ENCODE results near the gene OR7G3. TPM values are rescaled to one million over a fixed set of nuclear protein-coding genes. Genes with fewer than 3 reads are reported as not detected.
A peak's percentile ranks its signal among the peaks of the same experiment; 100 is the strongest.

OR7G3 gene
- total and polyA plus RNA-seq, 2 donors from 2014 or later: not detected

DNA sequence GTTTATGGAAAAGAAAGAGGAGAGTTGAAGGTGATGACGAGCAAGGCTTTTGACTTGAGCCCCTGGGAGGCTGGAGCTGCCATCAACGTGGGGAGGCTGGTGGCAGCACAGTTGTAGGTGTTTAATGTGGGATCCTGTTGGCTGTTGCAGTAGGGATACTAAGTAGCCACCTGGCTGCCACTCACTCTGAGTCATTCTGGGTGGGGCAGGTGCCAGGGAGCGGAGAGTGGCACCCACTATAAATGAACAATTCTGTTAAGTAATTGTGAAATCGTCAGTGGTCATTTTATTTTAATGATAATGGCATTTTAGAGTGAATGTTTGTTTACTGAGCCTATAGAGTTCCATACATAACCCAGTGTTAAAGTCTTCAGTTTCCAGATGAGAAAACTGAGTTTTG is 23.2 kb upstream of the OR7G3 start:
- TF ChIP-seq, protein P1, sequence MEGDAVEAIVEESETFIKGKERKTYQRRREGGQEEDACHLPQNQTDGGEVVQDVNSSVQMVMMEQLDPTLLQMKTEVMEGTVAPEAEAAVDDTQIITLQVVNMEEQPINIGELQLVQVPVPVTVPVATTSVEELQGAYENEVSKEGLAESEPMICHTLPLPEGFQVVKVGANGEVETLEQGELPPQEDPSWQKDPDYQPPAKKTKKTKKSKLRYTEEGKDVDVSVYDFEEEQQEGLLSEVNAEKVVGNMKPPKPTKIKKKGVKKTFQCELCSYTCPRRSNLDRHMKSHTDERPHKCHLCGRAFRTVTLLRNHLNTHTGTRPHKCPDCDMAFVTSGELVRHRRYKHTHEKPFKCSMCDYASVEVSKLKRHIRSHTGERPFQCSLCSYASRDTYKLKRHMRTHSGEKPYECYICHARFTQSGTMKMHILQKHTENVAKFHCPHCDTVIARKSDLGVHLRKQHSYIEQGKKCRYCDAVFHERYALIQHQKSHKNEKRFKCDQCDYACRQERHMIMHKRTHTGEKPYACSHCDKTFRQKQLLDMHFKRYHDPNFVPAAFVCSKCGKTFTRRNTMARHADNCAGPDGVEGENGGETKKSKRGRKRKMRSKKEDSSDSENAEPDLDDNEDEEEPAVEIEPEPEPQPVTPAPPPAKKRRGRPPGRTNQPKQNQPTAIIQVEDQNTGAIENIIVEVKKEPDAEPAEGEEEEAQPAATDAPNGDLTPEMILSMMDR (IDR thresholded peaks at IDR 0.05; ENCODE audit: borderline replicate concordance, extremely low read depth, insufficient read depth): no peak

DNA sequence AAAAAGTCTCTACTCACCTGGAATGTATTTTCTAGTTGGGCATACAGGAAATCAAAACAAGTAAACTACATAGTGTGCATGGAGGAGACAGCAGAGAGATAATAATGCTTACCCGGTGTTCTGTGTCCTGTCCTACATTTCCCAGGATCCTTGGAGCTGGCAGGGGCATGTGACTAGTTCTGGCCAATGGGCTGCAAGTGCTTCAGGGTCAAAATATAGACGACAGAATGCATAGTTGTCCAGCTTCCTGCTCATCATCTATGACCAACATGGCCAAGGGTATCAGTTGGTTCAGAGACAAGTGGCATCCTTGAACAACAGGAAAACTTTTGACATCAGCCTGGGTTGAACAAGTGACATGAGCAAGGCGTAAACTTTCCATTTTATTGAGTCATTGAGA is 21.9 kb upstream of the OR7G3 start:
- intact Hi-C loops (cut with DNase I): no loop called here
- H3K9me3 ChIP-seq (ENCODE audit: control insufficient read depth in 2 of 3, insufficient read depth in 1 of 3, low read length in 3 of 3): peaks cover 4 to 18% (median 5%) of the 10 kb centered on the region in 3 donors
- no peak for DNase-seq
- H3K27me3 ChIP-seq (ENCODE audit: control insufficient read depth, insufficient read depth, low read length): no peaks in the 10 kb centered on the region
- H3K27ac ChIP-seq (ENCODE audit: low read depth in 2 of 2, low read length in 2 of 2): no peak overlapping the region
- no peak for FAIRE-seq
- no peak overlapping the region for H3K4me3 ChIP-seq (ENCODE audit: low read length in 3 of 3)
- peaks cover 0 to 7% (median 2%) of the 10 kb centered on the region in 3 donors for H3K36me3 ChIP-seq (ENCODE audit: control insufficient read depth in 2 of 3, insufficient read depth in 3 of 3, low read length in 3 of 3)
- TF ChIP-seq, protein P1 (IDR thresholded peaks at IDR 0.05; ENCODE audit: borderline replicate concordance, extremely low read depth, insufficient read depth): no peak
- no peak overlapping the region for H3K9ac ChIP-seq (ENCODE audit: low read length in 3 of 3)
- H3K4me1 ChIP-seq (ENCODE audit: control insufficient read depth in 2 of 3, insufficient read depth in 2 of 3, low read depth in 1 of 3, low read length in 3 of 3): no peaks in the 10 kb centered on the region

More for the DNA sequence above, 23.2 kb upstream of the OR7G3 start:
- no peak overlapping the region for H3K4me3 ChIP-seq (ENCODE audit: low read length in 3 of 3)
- H3K9ac ChIP-seq (ENCODE audit: low read length in 3 of 3): no peak overlapping the region
- peaks cover 0 to 7% (median 2%) of the 10 kb centered on the region in 3 donors for H3K36me3 ChIP-seq (ENCODE audit: control insufficient read depth in 2 of 3, insufficient read depth in 3 of 3, low read length in 3 of 3)
- intact Hi-C loops (cut with DNase I): no loop called here
- H3K27me3 ChIP-seq (ENCODE audit: control insufficient read depth, insufficient read depth, low read length): no peaks in the 10 kb centered on the region
- no peak overlapping the region for H3K27ac ChIP-seq (ENCODE audit: low read depth in 2 of 2, low read length in 2 of 2)
- DNase-seq (no peak), FAIRE-seq (no peak)
- no peaks in the 10 kb centered on the region for H3K4me1 ChIP-seq (ENCODE audit: control insufficient read depth in 2 of 3, insufficient read depth in 2 of 3, low read depth in 1 of 3, low read length in 3 of 3)
- H3K9me3 ChIP-seq (ENCODE audit: control insufficient read depth in 2 of 3, insufficient read depth in 1 of 3, low read length in 3 of 3): peaks cover 4 to 12% (median 4%) of the 10 kb centered on the region in 3 donors

DNA sequence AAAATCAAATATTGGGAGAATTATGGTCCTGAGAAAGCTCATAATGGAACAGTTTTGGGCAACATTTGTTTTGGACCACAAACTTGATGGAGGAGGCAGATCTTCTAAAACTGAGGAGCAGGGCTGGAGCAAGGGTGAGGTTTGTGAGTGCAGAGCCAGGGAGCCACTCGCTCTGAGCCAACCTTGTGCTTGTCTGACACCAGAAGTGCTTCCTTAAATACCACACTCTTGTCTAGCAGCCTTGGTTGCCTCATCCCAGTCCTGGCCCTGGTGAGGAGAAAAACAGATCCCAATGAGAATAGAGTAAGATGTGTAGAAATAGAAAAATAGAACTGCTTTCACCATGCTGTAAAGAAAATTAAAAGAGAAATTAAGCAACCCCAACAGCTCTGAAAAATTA is 20.1 kb upstream of the OR7G3 start:
- Histone ChIP-seq H3K9ac (ENCODE audit: low read length in 3 of 3) (no peak overlapping the region), H3K4me1 (ENCODE audit: control insufficient read depth in 2 of 3, insufficient read depth in 2 of 3, low read depth in 1 of 3, low read length in 3 of 3) (no peaks in the 10 kb centered on the region), H3K27me3 (ENCODE audit: control insufficient read depth, insufficient read depth, low read length) (no peaks in the 10 kb centered on the region), H3K36me3 (ENCODE audit: control insufficient read depth in 2 of 3, insufficient read depth in 3 of 3, low read length in 3 of 3) (peaks cover 0 to 5% (median 0%) of the 10 kb centered on the region in 3 donors), H3K27ac (ENCODE audit: low read depth in 2 of 2, low read length in 2 of 2) (no peak overlapping the region), H3K9me3 (ENCODE audit: control insufficient read depth in 2 of 3, insufficient read depth in 1 of 3, low read length in 3 of 3) (peaks cover 3 to 12% (median 4%) of the 10 kb centered on the region in 3 donors), H3K4me3 (ENCODE audit: low read length in 3 of 3) (no peak overlapping the region)
- intact Hi-C loops (cut with DNase I): no loop called here
- DNase-seq (no peak), FAIRE-seq (no peak)
- TF ChIP-seq, protein P1 (IDR thresholded peaks at IDR 0.05; ENCODE audit: borderline replicate concordance, extremely low read depth, insufficient read depth): no peak

DNA sequence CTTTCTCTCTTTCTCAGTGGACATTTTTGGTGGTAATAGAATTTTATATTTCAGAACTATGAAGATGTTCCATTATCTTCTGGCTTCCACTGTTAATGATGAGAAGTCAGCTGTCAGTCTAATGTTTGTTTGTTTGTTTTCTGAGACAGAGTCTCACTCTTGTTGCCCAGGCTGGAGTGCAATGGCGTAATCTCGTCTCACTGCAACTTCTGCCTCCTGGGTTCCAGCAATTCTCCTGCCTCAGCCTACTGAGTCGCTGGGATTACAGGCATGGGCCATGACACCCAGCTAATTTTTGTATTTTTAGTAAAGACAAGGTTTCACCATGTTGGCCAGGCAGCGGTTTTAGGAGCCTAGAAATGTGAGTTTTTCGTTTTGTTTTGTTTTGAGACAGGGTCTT is 18.2 kb upstream of the OR7G3 start:
- Histone ChIP-seq H3K27me3 (ENCODE audit: control insufficient read depth, insufficient read depth, low read length) (no peaks in the 10 kb centered on the region), H3K4me1 (ENCODE audit: control insufficient read depth in 2 of 3, insufficient read depth in 2 of 3, low read depth in 1 of 3, low read length in 3 of 3) (peaks cover 0 to 8% (median 3%) of the 10 kb centered on the region in 3 donors), H3K9ac (ENCODE audit: low read length in 3 of 3) (no peak overlapping the region), H3K9me3 (ENCODE audit: control insufficient read depth in 2 of 3, insufficient read depth in 1 of 3, low read length in 3 of 3) (peaks cover 3 to 12% (median 4%) of the 10 kb centered on the region in 3 donors), H3K4me3 (ENCODE audit: low read length in 3 of 3) (no peak overlapping the region), H3K27ac (ENCODE audit: low read depth in 2 of 2, low read length in 2 of 2) (no peak overlapping the region), H3K36me3 (ENCODE audit: control insufficient read depth in 2 of 3, insufficient read depth in 3 of 3, low read length in 3 of 3) (peaks cover 0 to 5% (median 0%) of the 10 kb centered on the region in 3 donors)
- no peak for FAIRE-seq
- TF ChIP-seq, protein P1 (IDR thresholded peaks at IDR 0.05; ENCODE audit: borderline replicate concordance, extremely low read depth, insufficient read depth): no peak
- intact Hi-C loops (cut with DNase I): no loop called here
- peak in 2 of 5 donors; percentile 10 to 14 for DNase-seq
